H1 (cell line): Measurements from ENCODE around the gene HMMR. TPM values are rescaled to one million over a fixed set of nuclear protein-coding genes. Genes with fewer than 3 reads are reported as not detected.

Experiments used
- CTCF ChIA-PET: fragments of 300-600 bp; sonication (Branson Sonifier 250); formaldehyde crosslinking; loops from one replicate; lab custom pipeline; 2021; ENCODE audit not compliant: partially characterized antibody; lab: Charles Lee
- POLR2A ChIA-PET: fragments of 300-600 bp; sonication (Branson Sonifier 250); formaldehyde crosslinking; loops from one replicate; lab custom pipeline; 2021; ENCODE audit warnings: inconsistent platforms; ENCODE audit not compliant: partially characterized antibody; lab: Charles Lee
- DNase-seq, 2 experiments: peaks; one replicate each; pipeline versions ENCODE4 v3.0.0 to v3.0.0-alpha.2; 2010 to 2022; ENCODE audit warnings: low spot score in 2 of 2, low read depth in 1 of 2, mixed read lengths in 1 of 2
- FAIRE-seq: peaks from 2 replicates; lab custom pipeline; 2011; peaks lifted over from hg19 to GRCh38; lab: Jason Lieb, UNC
- H2AFZ ChIP-seq: 2 replicates; pipeline ENCODE4 v1.8.1; 2012; ENCODE audit warnings: low read length, inconsistent platforms
- H2AK5ac ChIP-seq: 2 replicates; pipeline ENCODE4 v1.6.1; 2013; ENCODE audit warnings: low read depth, low read length
- H2BK120ac ChIP-seq: replicated peaks from 2 replicates; pipeline ENCODE3; 2013; ENCODE audit warnings: low read depth, low read length, inconsistent platforms
- H2BK12ac ChIP-seq: 2 replicates; pipeline ENCODE4 v1.6.1; 2013; ENCODE audit warnings: low read depth, low read length
- H2BK15ac ChIP-seq: 2 replicates; pipeline ENCODE4 v1.6.1; 2013; ENCODE audit warnings: low read length
- H2BK20ac ChIP-seq: 2 replicates; pipeline ENCODE4 v1.6.1; 2013; ENCODE audit warnings: low read length
- H2BK5ac ChIP-seq: 2 replicates; pipeline ENCODE4 v1.6.1; 2013; ENCODE audit warnings: low read depth, low read length
- H3K14ac ChIP-seq: 2 replicates; pipeline ENCODE4 v1.6.1; 2013; ENCODE audit warnings: inconsistent platforms; ENCODE audit not compliant: insufficient read length
- H3K18ac ChIP-seq: 2 replicates; pipeline ENCODE4 v1.6.1; 2013; ENCODE audit warnings: low read length; ENCODE audit errors: extremely low read depth
- H3K23ac ChIP-seq: 2 replicates; pipeline ENCODE4 v1.6.1; 2013; ENCODE audit warnings: inconsistent platforms; ENCODE audit not compliant: insufficient read length
- H3K23me2 ChIP-seq: 2 replicates; pipeline ENCODE4 v1.6.1; 2013; ENCODE audit warnings: low read depth, low read length
- H3K27ac ChIP-seq: 2 replicates; pipeline ENCODE4 v1.6.1; 2011; ENCODE audit warnings: low read depth, low read length, inconsistent platforms
- H3K27me3 ChIP-seq, 4 experiments: replicated peaks in 1 of 4; 1 replicate in 1 of 4; 2 replicates in 3 of 4; pipeline versions ENCODE4 v1.6.1 to v1.8.1; 2011 to 2013; ENCODE audit warnings: low read length in 3 of 4, mild to moderate bottlenecking in 3 of 4, inconsistent platforms in 2 of 4, mixed read lengths in 2 of 4, moderate library complexity in 1 of 4; ENCODE audit not compliant: control insufficient read depth in 3 of 4, insufficient read depth in 3 of 4; ENCODE audit errors: extremely low read depth in 1 of 4
- H3K36me3 ChIP-seq, 4 experiments: 2 replicates each; pipeline versions ENCODE4 v1.6.1 to v1.8.1; 2011 to 2013; ENCODE audit warnings: mild to moderate bottlenecking in 4 of 4, low read length in 3 of 4, moderate library complexity in 2 of 4, control low read depth in 1 of 4, inconsistent platforms in 1 of 4; ENCODE audit not compliant: insufficient read depth in 4 of 4, control insufficient read depth in 2 of 4
- H3K4ac ChIP-seq: replicated peaks from 2 replicates; pipeline ENCODE3; 2013; ENCODE audit warnings: low read length, low read depth, mixed read lengths, inconsistent platforms; ENCODE audit not compliant: insufficient read length
- H3K4me1 ChIP-seq, 4 experiments: replicated peaks in 1 of 4; 1 replicate in 1 of 4; 2 replicates in 3 of 4; pipeline versions ENCODE4 v1.6.1 to v1.8.1; 2011 to 2013; ENCODE audit warnings: low read length in 3 of 4, inconsistent platforms in 2 of 4, mixed read lengths in 1 of 4; ENCODE audit not compliant: insufficient read depth in 4 of 4, control insufficient read depth in 3 of 4
- H3K4me2 ChIP-seq, 2 experiments: 2 replicates each; pipeline versions ENCODE4 v1.6.1 to v1.8.1; 2011 to 2013; ENCODE audit warnings: low read depth in 2 of 2, low read length in 2 of 2, control low read depth in 1 of 2, inconsistent platforms in 1 of 2, mild to moderate bottlenecking in 1 of 2; ENCODE audit not compliant: insufficient read depth in 1 of 2
- H3K4me3 ChIP-seq, 4 experiments: fragments of 200-600, 300-600 bp in 1 of 4; sonication (generic), shearing (Covaris generic), sonication (Bioruptor Twin) in 1 of 4; 2 replicates each; pipeline versions ENCODE4 v1.5.1 to v1.8.1; 2011 to 2016; ENCODE audit warnings: low read length in 4 of 4, low read depth in 3 of 4, control low read depth in 2 of 4, inconsistent platforms in 2 of 4, mild to moderate bottlenecking in 2 of 4, mixed read lengths in 1 of 4, moderate library complexity in 1 of 4; ENCODE audit not compliant: insufficient read depth in 2 of 4; ENCODE audit errors: extremely low read depth in 1 of 4
- H3K56ac ChIP-seq: replicated peaks from 2 replicates; pipeline ENCODE3; 2013; ENCODE audit warnings: low read depth, mild to moderate bottlenecking, mixed read lengths, low read length, inconsistent platforms; ENCODE audit not compliant: insufficient read length
- H3K79me1 ChIP-seq: 2 replicates; pipeline ENCODE4 v1.6.1; 2013; ENCODE audit warnings: low read depth, low read length, control low read depth
- H3K79me2 ChIP-seq, 2 experiments: 2 replicates each; pipeline versions ENCODE4 v1.6.1 to v1.8.1; 2012 to 2013; ENCODE audit warnings: low read length in 2 of 2, mild to moderate bottlenecking in 2 of 2, inconsistent platforms in 1 of 2; ENCODE audit not compliant: insufficient read depth in 2 of 2, control insufficient read depth in 1 of 2
- H3K9ac ChIP-seq, 4 experiments: replicated peaks in 1 of 4; 1 replicate in 1 of 4; 2 replicates in 3 of 4; pipeline versions ENCODE4 v1.6.1 to v1.8.1; 2011 to 2013; ENCODE audit warnings: low read depth in 3 of 4, low read length in 3 of 4, control low read depth in 2 of 4, mild to moderate bottlenecking in 2 of 4, moderate library complexity in 2 of 4, inconsistent platforms in 1 of 4; ENCODE audit errors: extremely low read depth in 1 of 4
- H3K9me3 ChIP-seq, 2 experiments: 2 replicates each; pipeline versions ENCODE4 v1.6.1 to v1.8.1; 2012 to 2013; ENCODE audit warnings: mild to moderate bottlenecking in 2 of 2, moderate library complexity in 2 of 2, control low read depth in 1 of 2, inconsistent platforms in 1 of 2, low read depth in 1 of 2, low read length in 1 of 2, mixed read lengths in 1 of 2; ENCODE audit not compliant: insufficient read depth in 2 of 2
- H4K20me1 ChIP-seq, 2 experiments: replicated peaks in 1 of 2; 2 replicates each; pipeline versions ENCODE3 to v1.8.1; 2011 to 2013; ENCODE audit warnings: inconsistent platforms in 2 of 2, low read length in 2 of 2, mild to moderate bottlenecking in 1 of 2; ENCODE audit not compliant: insufficient read depth in 2 of 2, control insufficient read depth in 1 of 2
- H4K5ac ChIP-seq: 2 replicates; pipeline ENCODE4 v1.6.1; 2013; ENCODE audit warnings: low read length, low read depth, mixed read lengths, inconsistent platforms; ENCODE audit not compliant: insufficient read length
- H4K8ac ChIP-seq: 2 replicates; pipeline ENCODE4 v1.8.0; 2013; ENCODE audit warnings: mild to moderate bottlenecking, moderate library complexity, low read length, inconsistent platforms; ENCODE audit not compliant: insufficient read depth; ENCODE audit errors: extremely low read depth
- H4K91ac ChIP-seq: replicated peaks from 2 replicates; pipeline ENCODE3; 2013; ENCODE audit warnings: low read length, mixed read lengths, inconsistent platforms; ENCODE audit not compliant: insufficient read length
- BRCA1 ChIP-seq: IDR thresholded peaks from 2 replicates; pipeline ENCODE4 v1.6.1; 2012; ENCODE audit warnings: low read depth, low read length, improper control_type of control experiment
- EP300 ChIP-seq, 2 experiments: IDR thresholded peaks; 1 replicate in 1 of 2; 2 replicates in 1 of 2; pipeline ENCODE4 v1.6.1; 2011 to 2012; ENCODE audit warnings: low read depth in 2 of 2, low read length in 2 of 2, mild to moderate bottlenecking in 2 of 2, borderline replicate concordance in 1 of 2, inconsistent platforms in 1 of 2, moderate library complexity in 1 of 2
- EZH2 ChIP-seq: fragments of 200-600 bp; sonication (generic); IDR thresholded peaks from 2 replicates; pipeline ENCODE4 v1.7.1; 2012; ENCODE audit warnings: low read depth, mild to moderate bottlenecking, moderate library complexity, low read length, inconsistent platforms; ENCODE audit not compliant: severe bottlenecking
- GTF2F1 ChIP-seq: IDR thresholded peaks from 2 replicates; pipeline ENCODE4 v1.6.1; 2012; ENCODE audit warnings: low read depth, low read length, improper control_type of control experiment, borderline replicate concordance
- HDAC6 ChIP-seq: IDR thresholded peaks from one replicate; pipeline ENCODE4 v1.7.1; 2012; ENCODE audit warnings: low read depth, mild to moderate bottlenecking, inconsistent platforms, low read length, moderate library complexity
- JUN ChIP-seq: IDR thresholded peaks from 2 replicates; pipeline ENCODE4 v1.6.1; 2011; ENCODE audit warnings: low read depth, mild to moderate bottlenecking, improper control_type of control experiment, low read length
- KDM5A ChIP-seq: fragments of 200-600 bp; IDR thresholded peaks from 2 replicates; pipeline ENCODE4 v1.7.1; 2012; ENCODE audit warnings: mild to moderate bottlenecking, low read length, inconsistent platforms, mixed read lengths
- POLR2AphosphoS5 ChIP-seq: IDR thresholded peaks from 2 replicates; pipeline ENCODE4 v1.6.1; 2011; ENCODE audit warnings: low read depth, low read length
- RAD21 ChIP-seq, 2 experiments: IDR thresholded peaks in 1 of 2; conservative IDR thresholded peaks in 1 of 2; 2 replicates each; pipeline ENCODE4 v1.6.1; 2011; ENCODE audit warnings: low read depth in 2 of 2, low read length in 2 of 2, improper control_type of control experiment in 1 of 2, inconsistent platforms in 1 of 2, mild to moderate bottlenecking in 1 of 2, moderate library complexity in 1 of 2
- RBBP5 ChIP-seq: IDR thresholded peaks from 2 replicates; pipeline ENCODE4 v1.7.1; 2012; ENCODE audit warnings: low read depth, mild to moderate bottlenecking, inconsistent platforms, low read length, moderate library complexity, borderline replicate concordance
- SIRT6 ChIP-seq: IDR thresholded peaks from one replicate; pipeline ENCODE4 v1.7.1; 2012; ENCODE audit warnings: low read length, inconsistent platforms
- SIX5 ChIP-seq: IDR thresholded peaks from 2 replicates; pipeline ENCODE4 v1.6.1; 2011; ENCODE audit warnings: mild to moderate bottlenecking, low read depth, low read length
- TEAD4 ChIP-seq: IDR thresholded peaks from 2 replicates; pipeline ENCODE4 v1.6.1; 2012; ENCODE audit warnings: low read depth, low read length, inconsistent platforms, mixed read lengths
- WGBS, 2 experiments: shearing (Covaris generic) in 1 of 2; methylation state at CpG; one replicate each; pipeline versions ENCODE4 v1.1.6 to v1.1.7; 2013 to 2015; ENCODE audit warnings: low lambda C conversion rate in 2 of 2, mixed read lengths in 2 of 2, inconsistent platforms in 1 of 2, low coverage in 1 of 2, missing lambda C conversion rate in 1 of 2; ENCODE audit not compliant: insufficient replicate concordance in 2 of 2, insufficient coverage in 1 of 2, insufficient read length in 1 of 2; ENCODE audit errors: extremely low coverage in 1 of 2, missing lambda C conversion rate in 1 of 2; 5-methylcytosine and 5-hydroxymethylcytosine counted together
- polyA plus RNA-seq, 7 experiments: library from polyadenylated mRNA; depleted of rRNA in 3 of 7; stranded (reverse) in 5 of 7; unstranded in 2 of 7; fragments of >200 nt in 5 of 7; fragments of 200-250 nt in 2 of 7; gene quantifications; 1 replicate in 5 of 7; 2 replicates in 1 of 7; 4 replicates in 1 of 7; pipeline versions ENCODE4 v1.2.1 to v1.2.3, GENCODE V29; 2011 to 2013; ENCODE audit warnings: missing spikeins in 2 of 7, mixed read lengths in 2 of 7
- total RNA-seq: library from RNA; stranded (reverse); fragmentation: NEBNext Ultra II Directional; extraction: Animal tissue kit (Norgen Biotek cat#: 25700); gene quantifications from 2 replicates; pipeline ENCODE4 v1.2.1, GENCODE V29; 2021
- TF ChIP-seq, protein P1 (sequence below): IDR thresholded peaks from 2 replicates; pipeline ENCODE4 v1.6.1; 2012; ENCODE audit warnings: inconsistent platforms

HMMR gene
- total and polyA plus RNA-seq, 2 of the 8 experiments (the other 6 are each of a cell fraction or from before 2014, with no cell fraction given) = 17.5 to 77.3 TPM

DNA sequence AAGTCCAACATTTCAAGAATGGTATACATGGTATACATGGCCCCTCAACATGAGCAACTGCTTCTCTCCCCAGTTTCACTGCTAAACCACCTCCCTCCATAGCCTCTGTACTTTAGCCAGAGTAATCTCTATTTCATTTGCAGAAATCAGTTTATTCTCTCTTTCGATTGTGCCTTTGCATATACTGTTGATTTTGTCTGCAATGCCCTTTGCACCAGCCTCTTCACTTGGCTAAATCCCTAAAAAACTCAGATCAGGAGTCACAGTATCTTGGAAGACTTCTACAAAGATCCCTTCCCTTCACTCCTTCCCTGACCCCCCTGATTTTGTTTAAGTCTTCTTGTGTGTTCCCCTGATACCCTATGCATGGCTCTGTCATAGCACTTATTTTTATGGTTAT lies 27.9 kb upstream of the HMMR start:
- Histone ChIP-seq H3K27ac (no peak overlapping the region), H3K9me3 (no peaks in the 10 kb centered on the region), H2AFZ (no peak overlapping the region), H2BK12ac (no peak overlapping the region), H3K9ac (no peak overlapping the region), H3K56ac (no peak overlapping the region), H3K23ac (no peak overlapping the region), H4K8ac (no peak overlapping the region), H4K91ac (no peak overlapping the region), H3K4me1 (no peaks in the 10 kb centered on the region; a peak in 1 of 7 replicates), H3K79me2 (peaks cover 0 to 5% of the 10 kb centered on the region in 2 experiments; a peak in 2 of 4 replicates), H3K79me1 (no peaks in the 10 kb centered on the region), H3K36me3 (no peaks in the 10 kb centered on the region), H2BK20ac (no peak overlapping the region), H4K20me1 (no peaks in the 10 kb centered on the region), H4K5ac (no peak overlapping the region), H3K23me2 (peaks cover 2% of the 10 kb centered on the region; the same call in 1 of the 2 replicates), H2BK15ac (no peak overlapping the region), H3K4me2 (no peak overlapping the region), H3K18ac (no peak overlapping the region), H2BK5ac (no peak overlapping the region), H2AK5ac (no peak overlapping the region), H2BK120ac (no peak overlapping the region), H3K4ac (no peak overlapping the region), H3K27me3 (no peaks in the 10 kb centered on the region), H3K4me3 (no peak overlapping the region), H3K14ac (no peak overlapping the region)
- CTCF ChIA-PET = no interaction called here
- POLR2A ChIA-PET = no interaction called here
- DNase-seq (no peak), FAIRE-seq (no peak)
- WGBS, 2 experiments = 87% methylated on average over 1 of the region's 1 CpG; no CpG with 5 or more reads in 1 of the 2 experiments
- TF ChIP-seq BRCA1 = no peak
- no peak for TF ChIP-seq KDM5A
- no peak for TF ChIP-seq SIRT6
- TF ChIP-seq EP300 (IDR thresholded peaks at IDR 0.05; ENCODE audit: borderline replicate concordance in 1 of 2, low read depth in 2 of 2, low read length in 2 of 2) = no peak
- no peak for TF ChIP-seq RBBP5
- no peak for TF ChIP-seq GTF2F1
- TF ChIP-seq SIX5 = no peak
- TF ChIP-seq EZH2 = no peak
- no peak for TF ChIP-seq TEAD4
- TF ChIP-seq POLR2AphosphoS5 = no peak
- TF ChIP-seq, protein P1, sequence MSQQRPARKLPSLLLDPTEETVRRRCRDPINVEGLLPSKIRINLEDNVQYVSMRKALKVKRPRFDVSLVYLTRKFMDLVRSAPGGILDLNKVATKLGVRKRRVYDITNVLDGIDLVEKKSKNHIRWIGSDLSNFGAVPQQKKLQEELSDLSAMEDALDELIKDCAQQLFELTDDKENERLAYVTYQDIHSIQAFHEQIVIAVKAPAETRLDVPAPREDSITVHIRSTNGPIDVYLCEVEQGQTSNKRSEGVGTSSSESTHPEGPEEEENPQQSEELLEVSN = no peak
- no peak for TF ChIP-seq JUN
- TF ChIP-seq RAD21 (IDR thresholded peaks at IDR 0.05 in 1 of 2, conservative IDR thresholded peaks at IDR 0.05 in 1 of 2; ENCODE audit: low read depth in 2 of 2, low read length in 2 of 2) = no peak
- no peak for TF ChIP-seq HDAC6
